HL-60 (cell line): Measurements from ENCODE around the gene INSIG1.

Experiments used
- CTCF ChIP-seq: IDR thresholded peaks from one replicate; pipeline ENCODE4 v1.5.1; 2011; ENCODE audit warnings: low read length, control low read depth, inconsistent platforms; ENCODE audit not compliant: insufficient read depth
- GABPA ChIP-seq: IDR thresholded peaks from 2 replicates; pipeline ENCODE4 v1.6.1; 2012; ENCODE audit warnings: low read depth
- POLR2AphosphoS5 ChIP-seq: IDR thresholded peaks from 2 replicates; pipeline ENCODE4 v1.6.1; 2012; ENCODE audit warnings: low read depth
- REST ChIP-seq: IDR thresholded peaks from 2 replicates; pipeline ENCODE4 v1.6.1; 2012; ENCODE audit warnings: low read depth; ENCODE audit not compliant: insufficient replicate concordance

- TF ChIP-seq CTCF (no peak), POLR2AphosphoS5 (no peak), REST (no peak), GABPA (no peak)
These were observed 20.6 kb downstream of the INSIG1 start for GRCh38 chr7:155318245-155318644.
